Esophagus muscularis mucosa (tissue), 4 donors: ENCODE measurements around the gene TESK2. TPM values are rescaled to one million over a fixed set of nuclear protein-coding genes. Genes with fewer than 3 reads are reported as not detected.

Source experiments
- DNase-seq: peaks from one replicate; pipeline ENCODE4 v3.0.0-alpha.2; 2017; ENCODE audit errors: extremely low spot score
- H3K27ac ChIP-seq, 4 donors: fragments of 200-600 bp; sonication (generic); replicated peaks in 1 of 4; 1 replicate in 3 of 4; 2 replicates in 1 of 4; pipeline ENCODE4 v1.5.1; 2016 to 2019; ENCODE audit warnings: mild to moderate bottlenecking in 1 of 4
- H3K27me3 ChIP-seq, 4 donors: fragments of 200-600 bp; sonication (generic); one replicate each; pipeline versions ENCODE4 v1.5.1 to v1.6.0; 2016 to 2019
- H3K36me3 ChIP-seq, 4 donors: fragments of 200-600 bp; sonication (generic); one replicate each; pipeline ENCODE4 v1.5.1; 2016 to 2019
- H3K4me1 ChIP-seq, 4 donors: fragments of 200-600 bp; sonication (generic); one replicate each; pipeline ENCODE4 v1.5.1; 2016 to 2019
- H3K4me3 ChIP-seq, 4 donors: fragments of 200-600 bp; sonication (generic); 1 replicate in 2 of 4; 2 replicates in 2 of 4; pipeline ENCODE4 v1.5.1; 2016 to 2019; ENCODE audit warnings: mild to moderate bottlenecking in 4 of 4, moderate library complexity in 1 of 4
- H3K9me3 ChIP-seq, 4 donors: fragments of 200-600 bp; sonication (generic); 1 replicate in 3 of 4; 2 replicates in 1 of 4; pipeline ENCODE4 v1.5.1; 2016 to 2019
- CTCF ChIP-seq, 3 experiments: fragments of 200-600 bp in 2 of 3; fragments of 450-650 bp in 1 of 3; sonication (generic) in 2 of 3; IDR thresholded peaks; one replicate each; pipeline ENCODE4 v1.5.1; 2017 to 2019; ENCODE audit warnings: antibody characterized with exemption in 3 of 3, mild to moderate bottlenecking in 2 of 3, moderate library complexity in 1 of 3
- EP300 ChIP-seq: sonication (generic); formaldehyde crosslinking; IDR thresholded peaks from one replicate; pipeline ENCODE4 v1.6.1; 2017; ENCODE audit warnings: antibody characterized with exemption
- POLR2A ChIP-seq: fragments of 450-650 bp; IDR thresholded peaks from one replicate; pipeline ENCODE4 v1.6.1; 2017; ENCODE audit warnings: antibody characterized with exemption, moderate library complexity, mild to moderate bottlenecking, low read depth
- POLR2AphosphoS5 ChIP-seq, 2 donors: sonication (generic); formaldehyde crosslinking; IDR thresholded peaks; one replicate each; pipeline ENCODE4 v1.6.1; 2017; ENCODE audit warnings: antibody characterized with exemption in 2 of 2
- WGBS: methylation state at CpG from one replicate; pipeline ENCODE4 v1.1.5; 2018; 5-methylcytosine and 5-hydroxymethylcytosine counted together
- intact Hi-C: fragments of 100-400 bp; cut with DNase I; formaldehyde crosslinking; loops from one replicate; pipeline ENCODE4 v1.15.1; 2023
- total RNA-seq, 4 donors: library from RNA; depleted of rRNA; stranded (reverse); fragments of >200 nt; gene quantifications; one replicate each; pipeline versions ENCODE4 v1.1.0 to v1.2.1, GENCODE V29; 2016

The TESK2 gene
- total RNA-seq, 4 donors from 2014 or later = 3.3 to 6.5 (median 4.8) TPM

DNA sequence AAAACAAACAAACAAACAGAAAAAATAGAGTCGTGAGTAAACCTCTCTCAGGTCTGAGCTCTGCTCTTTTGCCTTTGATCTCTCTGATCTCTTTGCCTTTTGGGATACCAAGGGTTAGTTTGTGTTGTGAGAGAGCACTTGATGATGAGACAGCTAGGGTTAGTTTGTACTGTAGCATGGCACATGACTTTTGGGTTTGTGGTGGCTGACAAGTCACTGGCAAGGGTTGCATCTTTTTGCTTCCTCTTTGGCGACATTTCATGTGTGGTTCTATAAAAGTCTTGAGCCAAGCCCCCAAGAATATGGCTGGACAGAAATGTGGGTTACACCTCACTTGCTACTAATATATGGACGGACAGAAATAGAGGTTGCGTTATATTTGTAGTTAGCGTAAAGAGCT, 60.5 kb downstream of the TESK2 start:
- 87% methylated on average over 5 of the region's 5 CpGs for WGBS
- H3K4me1 ChIP-seq = no peaks in the 10 kb centered on the region

GRCh38 chr1:45429561-45430159, 61.3 kb downstream of the TESK2 start:
- no peak overlapping the region for H3K4me3 ChIP-seq
- H3K36me3 ChIP-seq = no peaks in the 10 kb centered on the region
- no peak for DNase-seq
- H3K4me1 ChIP-seq = no peaks in the 10 kb centered on the region
- no peak overlapping the region for H3K27ac ChIP-seq
- no peaks in the 10 kb centered on the region for H3K27me3 ChIP-seq
- H3K9me3 ChIP-seq = no peaks in the 10 kb centered on the region
- intact Hi-C loops = no loop called here
- 76% methylated on average over 4 of the region's 4 CpGs for WGBS
- no peak for TF ChIP-seq POLR2A

More for the DNA sequence above, 60.5 kb downstream of the TESK2 start:
- no peaks in the 10 kb centered on the region for H3K27me3 ChIP-seq
- no peaks in the 10 kb centered on the region for H3K9me3 ChIP-seq
- no peaks in the 10 kb centered on the region for H3K36me3 ChIP-seq
- intact Hi-C loops = no loop called here
- no peak for DNase-seq
- TF ChIP-seq CTCF (IDR thresholded peaks at IDR 0.05) (no peak), EP300 (no peak), POLR2AphosphoS5 (IDR thresholded peaks at IDR 0.05) (no peak), POLR2A (no peak)
- no peak overlapping the region for H3K4me3 ChIP-seq
- H3K27ac ChIP-seq = no peak overlapping the region

DNA sequence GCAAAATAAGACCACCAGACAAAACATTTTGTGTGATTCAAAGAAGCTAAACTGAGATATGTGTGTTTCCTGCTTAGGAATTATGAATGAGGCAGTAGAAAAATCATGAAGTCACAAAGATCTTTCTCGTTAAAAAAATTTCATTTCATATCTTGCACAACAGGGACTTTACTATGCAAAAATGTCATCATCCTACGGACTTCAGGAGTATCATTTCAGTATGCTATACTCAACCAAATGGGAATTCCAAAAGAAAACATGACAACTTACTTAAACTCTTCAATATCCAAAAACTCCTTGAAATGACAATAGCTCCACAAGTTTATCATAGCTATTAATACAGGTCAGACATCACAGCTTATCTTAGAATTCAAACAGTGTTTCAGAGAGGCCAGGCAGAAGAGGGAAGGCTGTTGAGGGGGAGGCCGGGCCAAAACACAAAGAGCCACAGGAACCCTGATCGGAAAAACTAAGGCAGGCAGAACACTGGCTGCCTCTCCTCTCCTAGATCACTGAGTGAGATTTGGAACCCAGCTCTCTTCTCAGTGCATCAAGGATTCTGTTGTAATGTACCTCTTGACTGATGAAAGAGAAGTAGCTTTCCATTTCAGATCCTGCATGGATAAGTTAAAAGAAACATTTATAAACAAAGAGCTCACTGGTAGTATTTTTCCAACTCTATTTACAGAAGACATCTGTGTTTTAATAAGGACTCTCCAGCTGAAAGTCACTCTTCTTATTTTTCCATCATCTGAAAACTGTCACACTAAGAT, 66.9 kb downstream of the TESK2 start:
- TF ChIP-seq POLR2AphosphoS5 (IDR thresholded peaks at IDR 0.05) = no peak
- no peak for TF ChIP-seq POLR2A
- TF ChIP-seq EP300 = no peak
- no peak for TF ChIP-seq CTCF (IDR thresholded peaks at IDR 0.05)
- Histone ChIP-seq H3K27ac (peak overlapping the region in 1 of 4 donors; percentile 25), H3K36me3 (peaks cover 0 to 4% (median 0%) of the 10 kb centered on the region in 4 donors), H3K4me3 (no peak overlapping the region), H3K9me3 (no peaks in the 10 kb centered on the region), H3K27me3 (no peaks in the 10 kb centered on the region), H3K4me1 (no peaks in the 10 kb centered on the region)
- intact Hi-C loops = no loop called here
- DNase-seq = no peak
- WGBS = 62% methylated on average over 4 of the region's 4 CpGs

DNA sequence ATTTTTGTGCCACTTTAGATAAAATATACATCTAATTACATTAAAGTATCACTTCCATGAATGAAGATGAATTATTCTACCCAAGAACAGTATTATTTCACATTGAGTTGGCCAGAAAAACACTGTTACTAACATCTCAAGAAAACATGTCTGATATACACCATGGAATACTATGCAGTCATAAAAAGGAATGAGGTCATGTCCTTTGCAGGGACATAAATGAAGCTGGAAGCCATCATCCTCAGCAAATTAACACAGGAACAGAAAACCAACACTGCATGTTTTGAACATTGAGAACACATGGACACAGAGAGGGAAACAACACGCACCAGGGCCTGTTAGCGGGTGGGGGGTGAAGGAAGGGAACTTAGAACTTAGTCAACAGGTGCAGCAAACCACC, 69.0 kb downstream of the TESK2 start:
- Histone ChIP-seq H3K4me3 (no peak overlapping the region), H3K27ac (no peak overlapping the region), H3K36me3 (peaks cover 0 to 4% (median 0%) of the 10 kb centered on the region in 4 donors), H3K27me3 (no peaks in the 10 kb centered on the region), H3K4me1 (no peaks in the 10 kb centered on the region), H3K9me3 (no peaks in the 10 kb centered on the region)
- WGBS = 100% methylated on average over 2 of the region's 2 CpGs
- no peak for DNase-seq
- intact Hi-C loops = no loop called here
- no peak for TF ChIP-seq POLR2AphosphoS5 (IDR thresholded peaks at IDR 0.05)
- no peak for TF ChIP-seq POLR2A
- no peak for TF ChIP-seq EP300
- no peak for TF ChIP-seq CTCF (IDR thresholded peaks at IDR 0.05)

GRCh38 chr1:45414746-45415145, 76.2 kb downstream of the TESK2 start:
- TF ChIP-seq CTCF (IDR thresholded peaks at IDR 0.05) (no peak), POLR2AphosphoS5 (IDR thresholded peaks at IDR 0.05) (no peak), POLR2A (no peak), EP300 (no peak)
- Histone ChIP-seq H3K9me3 (no peaks in the 10 kb centered on the region), H3K4me1 (no peaks in the 10 kb centered on the region), H3K27ac (no peak overlapping the region), H3K36me3 (no peaks in the 10 kb centered on the region), H3K4me3 (no peak overlapping the region), H3K27me3 (no peaks in the 10 kb centered on the region)
- no peak for DNase-seq
- intact Hi-C loops = no loop called here
- 78% methylated on average over 6 of the region's 6 CpGs for WGBS
